NCI-H1417 (cell line): ENCODE measurements around the gene CAPRIN1.
A peak's percentile ranks its signal among the peaks of the same experiment; 100 is the strongest.
"Not testable (repeated sequence)": the region's sequence is repeated elsewhere in the genome, so short reads cannot be mapped to it uniquely, and the experiment has no call there.

Experiments
- DNase-seq, 3 experiments: peaks; one replicate each; lab custom pipeline; 2025; lab: John Stamatoyannopoulos, UW

CAPRIN1 gene

DNA sequence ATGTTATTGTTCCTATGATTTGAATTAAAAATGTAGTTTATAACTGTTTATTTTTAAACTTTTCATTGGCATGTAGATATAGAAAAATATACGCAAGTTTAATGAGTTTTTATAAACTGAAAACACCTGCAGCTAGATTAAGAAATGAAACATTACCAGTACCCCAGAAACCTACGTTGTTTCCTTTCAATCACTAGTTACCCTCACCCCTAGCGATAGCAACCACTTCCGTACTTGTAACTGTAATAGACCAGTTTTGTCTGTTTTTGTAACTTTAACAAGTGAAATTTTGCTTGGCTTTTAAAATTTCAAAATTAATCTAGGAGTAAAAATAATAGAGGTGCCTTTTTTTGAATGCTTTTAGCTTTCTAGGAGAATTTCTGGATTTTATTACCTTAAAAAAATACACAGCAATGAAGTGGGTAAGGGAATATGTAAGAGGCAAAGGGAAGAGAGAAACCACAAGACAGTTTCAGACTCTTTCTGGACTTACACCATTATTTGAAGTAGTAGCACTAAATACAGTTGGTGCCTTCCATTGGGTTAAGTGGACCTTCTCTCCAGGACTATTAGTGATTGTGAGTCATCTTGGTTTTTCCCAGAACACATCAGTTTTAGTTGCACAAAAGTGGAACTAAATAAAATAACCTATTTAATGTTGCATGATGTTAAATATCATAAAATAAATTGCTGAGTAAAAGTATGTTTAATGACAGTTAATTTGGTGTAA is 35.2 kb downstream of the CAPRIN1 start:
- no peak for DNase-seq

- DNase-seq = no peak
These were observed 40.3 kb downstream of the CAPRIN1 start for GRCh38 chr11:34091825-34092224.

GRCh38 chr11:34094900-34095299 is 43.4 kb downstream of the CAPRIN1 start:
- DNase-seq = not testable (repeated sequence)

GRCh38 chr11:34098813-34099212 is 47.3 kb downstream of the CAPRIN1 start:
- no peak for DNase-seq

DNA sequence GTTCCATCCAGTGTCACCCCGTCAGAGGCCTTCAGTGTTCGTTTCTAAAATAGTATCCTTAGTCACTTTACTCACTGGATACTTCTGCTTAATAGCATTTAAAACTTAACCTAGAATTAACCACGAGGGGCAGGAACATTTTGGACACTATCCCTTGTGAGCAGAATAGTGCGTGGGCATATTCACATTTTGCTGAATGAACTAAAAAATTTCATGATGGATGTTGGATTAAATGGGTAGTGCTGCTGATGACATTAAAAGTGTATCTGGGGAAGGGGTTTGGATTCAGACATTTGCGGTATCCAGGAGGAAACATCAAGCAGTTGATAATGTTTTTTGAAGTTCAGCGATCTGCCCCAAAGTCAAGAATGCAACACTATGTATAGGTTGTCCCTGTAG is 53.1 kb downstream of the CAPRIN1 start:
- DNase-seq = no peak

GRCh38 chr11:34105079-34105956 is 53.8 kb downstream of the CAPRIN1 start, which contains the start of gene NAT10:
Gene NAT10 (plus strand): TSS chr11:34105629. CDS start chr11:34108226, 2,597 bp downstream.
- peak; percentile 97 to 99 (median 99) for DNase-seq

DNA sequence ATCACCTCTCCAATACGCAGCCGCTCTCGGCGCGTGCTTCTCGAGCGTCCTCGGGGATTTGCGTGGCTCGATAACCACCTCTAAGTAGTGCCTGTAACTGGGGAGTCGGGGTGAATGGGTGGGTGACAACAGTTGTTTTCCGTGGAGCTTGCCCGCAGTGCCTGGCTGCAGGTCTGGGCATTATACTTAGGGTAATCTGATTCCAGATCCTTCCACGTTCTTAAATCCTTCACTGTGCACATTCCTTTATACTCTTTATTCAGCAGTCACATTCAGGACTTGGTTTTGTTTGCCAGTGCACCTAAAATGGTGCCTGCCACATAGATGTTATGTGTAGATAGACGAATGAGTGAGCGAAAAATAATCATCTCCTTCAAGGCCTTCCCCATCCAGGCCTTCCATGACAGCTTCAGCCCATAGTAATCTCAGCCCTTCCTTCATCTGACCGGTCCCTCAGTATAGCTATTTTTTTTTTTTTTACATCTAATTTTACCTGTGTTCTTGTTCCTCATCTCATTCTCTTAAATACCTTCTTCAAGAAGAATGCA is 54.5 kb downstream of the CAPRIN1 start:
- DNase-seq = no peak

GRCh38 chr11:34111722-34112270 is 60.3 kb downstream of the CAPRIN1 start:
- no peak for DNase-seq

- DNase-seq = no peak
These were observed 62.5 kb downstream of the CAPRIN1 start for GRCh38 chr11:34114014-34114413.

DNA sequence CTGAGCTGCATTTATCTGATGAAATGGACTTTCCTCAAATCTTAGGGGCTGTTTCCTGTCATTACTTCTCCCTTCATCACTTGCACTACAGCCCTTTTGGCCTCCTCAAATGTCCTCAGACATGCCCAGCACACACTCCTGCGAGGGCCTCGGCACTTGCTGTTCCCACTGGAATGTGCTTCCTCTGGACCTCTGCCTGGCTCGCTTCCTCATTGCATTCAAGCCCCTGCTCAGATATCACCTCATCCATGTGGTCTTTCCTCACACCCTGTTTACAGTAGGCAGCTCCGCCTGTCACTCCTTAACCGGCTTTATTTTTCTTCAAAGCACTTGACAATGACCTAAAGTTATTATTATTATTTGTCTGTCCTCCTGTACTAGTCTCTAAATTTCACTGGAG is 62.9 kb downstream of the CAPRIN1 start:
- DNase-seq = no peak

- no peak for DNase-seq
These were observed 69.1 kb downstream of the CAPRIN1 start for GRCh38 chr11:34120651-34121050.

DNA sequence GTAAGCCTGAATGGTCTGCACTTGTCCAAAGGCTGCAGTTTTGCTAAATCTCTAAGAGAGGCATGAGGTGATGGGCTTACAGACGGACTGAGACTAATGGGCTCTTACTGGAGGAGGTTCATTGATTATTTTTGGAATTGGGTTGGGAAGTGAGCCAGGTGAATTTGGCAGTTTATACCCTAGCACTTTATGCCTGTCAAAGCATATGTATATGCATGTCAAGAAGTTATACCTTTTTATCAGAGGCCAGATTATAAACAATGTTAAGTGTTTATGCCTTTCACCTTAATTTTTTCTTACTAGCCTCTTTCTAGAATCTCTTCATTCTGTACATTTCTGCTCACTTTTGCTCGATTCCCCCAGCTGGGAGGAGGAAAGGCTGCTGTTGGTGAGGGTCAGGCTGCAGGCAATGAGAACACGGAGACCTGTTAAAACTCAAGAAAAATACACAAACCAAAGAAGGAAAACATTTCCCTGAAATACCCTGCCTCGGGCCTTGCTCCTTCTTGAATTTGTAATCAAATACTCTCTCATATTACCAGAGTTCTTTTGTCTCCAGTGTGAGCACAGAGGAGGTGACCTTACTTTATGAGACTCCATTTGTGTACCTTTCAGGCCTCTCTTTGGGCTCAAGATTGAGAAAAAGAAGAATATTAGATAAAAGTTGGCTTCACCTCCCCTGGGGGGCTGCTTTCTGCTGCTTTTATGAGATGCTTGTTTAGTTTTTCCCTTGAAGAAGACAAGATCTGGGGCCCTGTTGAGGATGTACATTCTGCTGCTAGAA is 73.5 kb downstream of the CAPRIN1 start:
- no peak for DNase-seq

DNA sequence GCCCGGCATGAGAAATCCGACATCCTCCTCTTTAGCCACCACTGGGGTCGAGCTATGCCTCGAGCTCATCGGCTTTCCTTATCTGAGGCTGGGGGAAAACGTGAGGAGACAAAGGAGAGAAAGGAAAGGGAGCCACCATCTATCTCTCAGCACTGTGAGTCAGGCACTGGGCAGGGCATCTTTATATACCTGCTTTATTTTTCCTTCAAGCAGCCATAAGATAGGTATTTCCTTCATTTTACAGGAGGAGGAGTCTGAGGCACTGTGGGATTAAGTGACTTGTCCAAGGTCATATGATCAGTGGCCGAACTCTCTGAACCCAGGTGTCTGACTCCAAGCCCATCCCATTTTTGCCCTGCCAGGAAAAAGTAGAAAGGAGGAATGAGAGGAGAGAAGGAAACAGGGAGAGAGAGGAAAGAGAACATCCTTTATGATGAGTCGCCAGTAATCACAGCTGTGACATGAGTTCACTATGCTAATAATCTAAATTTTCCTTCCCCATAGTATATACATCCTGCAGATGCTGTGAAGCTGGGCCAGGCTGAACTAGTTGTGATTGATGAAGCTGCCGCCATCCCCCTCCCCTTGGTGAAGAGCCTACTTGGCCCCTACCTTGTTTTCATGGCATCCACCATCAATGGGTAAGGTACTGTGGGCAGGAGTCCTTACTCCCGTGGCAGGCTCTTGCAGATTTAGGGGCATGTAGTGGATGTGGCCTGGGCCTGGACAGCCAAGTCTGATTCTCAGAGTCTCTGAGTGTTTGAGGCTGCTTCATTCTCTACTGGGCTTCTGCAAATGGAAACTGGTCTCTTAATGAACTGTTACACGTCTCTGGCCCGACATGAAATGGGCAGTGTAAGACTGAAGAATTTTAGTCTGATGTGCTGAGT is 75.7 kb downstream of the CAPRIN1 start:
- DNase-seq = no peak

DNA sequence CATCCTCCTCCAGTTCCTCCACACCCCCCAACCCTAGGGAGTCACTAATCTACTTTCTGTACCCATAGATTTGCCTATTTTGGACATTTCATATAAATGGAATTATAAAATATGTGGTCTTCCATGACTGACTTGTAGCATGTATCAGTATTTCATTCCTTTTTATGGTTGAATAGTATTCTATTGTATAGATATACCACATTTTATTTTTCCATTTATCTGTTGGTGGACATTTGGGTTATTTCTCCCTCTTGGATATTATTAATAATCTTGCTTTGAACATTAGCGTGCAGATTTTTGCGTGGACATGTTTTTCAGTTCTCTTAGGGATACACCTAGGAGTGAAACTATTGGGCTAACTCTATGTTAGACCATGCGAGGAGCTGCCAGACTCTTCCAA is 77.3 kb downstream of the CAPRIN1 start:
- no peak for DNase-seq

- no peak for DNase-seq
These were observed 80.9 kb downstream of the CAPRIN1 start for GRCh38 chr11:34132261-34132965.

DNA sequence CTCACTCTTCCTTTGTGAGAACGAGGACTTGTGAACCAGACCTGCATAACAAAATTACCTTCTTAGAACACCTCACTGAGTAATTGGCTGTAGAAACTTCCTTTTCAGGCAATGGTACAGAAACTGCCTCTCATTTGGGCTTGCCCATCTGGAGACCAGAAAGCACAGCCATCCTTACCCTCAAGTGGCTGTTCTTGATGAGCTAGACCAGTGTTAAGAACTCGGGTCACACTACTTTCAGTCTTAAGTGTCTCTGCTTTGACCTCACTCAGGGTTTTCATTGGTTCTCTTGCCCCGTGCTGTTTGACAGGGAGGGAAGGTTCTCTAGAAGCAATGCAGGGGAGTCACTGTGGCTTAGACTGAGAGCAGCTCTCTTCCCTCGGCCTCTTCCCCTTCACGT is 83.2 kb downstream of the CAPRIN1 start:
- no peak for DNase-seq

DNA sequence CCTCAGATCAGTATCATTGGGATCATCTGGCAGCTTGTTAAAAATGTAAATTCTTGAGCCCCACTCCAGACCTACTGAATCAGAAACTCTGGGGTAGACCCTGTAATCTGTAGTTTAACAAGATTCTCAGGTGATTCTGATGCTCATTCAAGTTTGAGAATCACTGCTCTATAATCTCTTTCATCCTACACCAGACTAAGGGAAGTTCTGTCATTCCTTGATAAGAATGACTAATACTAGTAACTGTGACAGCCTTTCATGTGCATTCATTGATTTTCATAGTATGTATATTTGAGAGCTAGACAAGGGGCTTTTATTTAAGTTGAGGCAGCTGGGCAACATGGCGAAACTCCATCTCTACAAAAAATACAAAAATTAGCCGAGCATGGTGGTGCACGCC is 83.9 kb downstream of the CAPRIN1 start:
- DNase-seq = no peak

DNA sequence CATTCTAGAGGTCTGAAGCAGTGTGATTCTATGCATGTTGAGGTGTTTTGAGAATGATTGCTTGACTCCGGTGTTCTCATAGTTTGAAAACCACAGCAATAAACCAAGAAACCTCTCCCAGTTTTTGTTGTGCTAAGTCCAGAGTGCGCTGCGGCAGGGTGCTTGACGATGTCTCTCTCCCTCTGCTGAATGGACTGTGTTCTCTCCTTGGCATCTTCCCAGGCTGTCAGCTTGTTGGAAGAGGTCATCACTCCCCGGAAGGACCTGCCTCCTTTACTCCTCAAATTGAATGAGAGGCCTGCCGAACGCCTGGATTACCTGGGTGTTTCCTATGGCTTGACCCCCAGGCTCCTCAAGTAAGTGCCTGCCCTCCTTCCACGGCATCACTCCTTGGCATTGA is 84.9 kb downstream of the CAPRIN1 start:
- no peak for DNase-seq

- DNase-seq = no peak
These were observed 87.8 kb downstream of the CAPRIN1 start for GRCh38 chr11:34139346-34139745.

DNA sequence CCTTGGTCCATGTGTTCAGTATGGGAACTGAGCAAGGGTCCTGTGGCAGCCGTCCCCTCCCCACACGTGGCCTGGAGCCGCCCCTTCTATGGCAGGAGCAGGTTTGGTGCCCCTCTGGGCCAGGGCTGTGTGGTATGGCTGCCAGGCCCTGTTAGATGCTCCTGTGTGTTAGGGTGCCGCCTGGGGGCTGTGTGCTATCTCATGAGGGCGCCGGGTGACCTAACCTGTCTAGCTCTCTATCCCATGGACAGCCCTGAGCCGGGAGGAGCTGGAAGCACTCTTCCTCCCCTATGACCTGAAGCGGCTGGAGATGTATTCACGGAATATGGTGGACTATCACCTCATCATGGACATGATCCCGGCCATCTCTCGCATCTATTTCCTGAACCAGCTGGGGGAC is 88.6 kb downstream of the CAPRIN1 start:
- no peak for DNase-seq
